ENCODE measurements around the gene MAP4K4. TPM values are rescaled to one million over a fixed set of nuclear protein-coding genes. Genes with fewer than 3 reads are reported as not detected.

Gene MAP4K4
- total and polyA plus RNA-seq, 2 of the 4 experiments (the other 2 are of a cell fraction), result 89.4 to 124 TPM

DNA sequence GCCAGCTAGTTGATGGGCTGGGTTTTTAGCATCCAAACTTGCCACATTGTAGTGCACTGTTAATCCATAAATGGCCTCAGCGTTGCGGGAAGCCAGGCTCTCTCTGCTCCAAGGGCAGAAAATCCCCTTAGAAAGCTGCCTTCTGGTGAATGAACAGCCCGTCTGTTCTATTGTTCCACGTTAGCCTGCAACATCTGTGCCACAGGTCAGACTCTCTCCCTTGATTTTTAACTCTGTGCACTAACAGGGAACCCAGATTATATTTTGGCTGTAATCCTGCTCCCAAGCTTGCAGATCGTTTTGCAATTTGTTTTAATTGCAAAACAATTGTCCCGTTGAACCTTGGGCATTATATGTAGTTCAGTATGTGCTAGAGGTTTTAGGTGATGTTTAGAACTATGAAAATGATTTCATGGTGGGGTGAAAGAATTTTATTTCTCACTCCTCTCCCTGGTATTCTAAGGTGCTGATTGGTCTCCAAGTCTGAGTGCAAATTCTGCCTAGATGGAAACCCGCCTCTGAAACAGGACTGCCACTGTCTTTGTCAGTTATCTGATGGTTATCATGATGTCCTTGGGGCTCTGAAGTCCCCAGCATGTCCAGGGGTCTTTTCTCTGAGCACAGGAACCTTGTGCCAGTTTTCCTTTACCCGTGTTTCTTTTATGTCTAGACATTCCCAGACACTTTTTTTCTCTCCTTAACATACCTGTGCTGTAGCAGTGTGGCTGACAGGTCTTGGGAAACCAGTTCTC, 106.6 kb downstream of the MAP4K4 start:
- Histone ChIP-seq H2BK120ac (ENCODE audit: low read depth, low read length) (no peak overlapping the region), H3K9me3 (ENCODE audit: control insufficient read depth, insufficient read depth, low read length) (no peaks in the 10 kb centered on the region), H2AK9ac (replicated peaks; ENCODE audit: low read depth, low read length, poor library complexity) (peak overlapping the region; percentile 53), H3K18ac (ENCODE audit: low read depth, low read length) (peak overlapping the region; percentile 7; the same call in 1 of the 2 replicates), H4K91ac (ENCODE audit: insufficient read depth, low read depth, low read length) (no peak overlapping the region), H2BK15ac (ENCODE audit: low read depth, low read length) (0 out of 3 replicates have a peak overlapping the region, but pooled peaks have one; percentile 44), H3K79me1 (ENCODE audit: low read depth in 1 of 2, low read length in 2 of 2) (peaks cover 44 to 84% of the 10 kb centered on the region in 2 experiments), H3K14ac (replicated peaks; ENCODE audit: low read depth, low read length) (peak overlapping the region; percentile 67), H3K9me1 (ENCODE audit: insufficient read depth, low read length) (peaks cover 42% of the 10 kb centered on the region), H2AFZ (replicated peaks; ENCODE audit: low read length, poor library complexity) (no peak overlapping the region), H3K4me3 (ENCODE audit: insufficient read depth, low read depth, low read length) (no peak overlapping the region), H4K20me1 (ENCODE audit: insufficient read depth, low read length) (peaks cover 82% of the 10 kb centered on the region), H2BK5ac (ENCODE audit: low read depth, low read length, poor library complexity, severe bottlenecking) (no peak overlapping the region), H3K27ac (ENCODE audit: insufficient read depth, low read length) (no peak overlapping the region), H3K4ac (ENCODE audit: low read depth, low read length) (peak overlapping the region; percentile 61; the same call in 1 of the 2 replicates), H3K36me3 (ENCODE audit: control insufficient read depth, insufficient read depth, low read length) (no peaks in the 10 kb centered on the region; the same call in 1 of the 2 replicates), H2BK20ac (ENCODE audit: low read depth, low read length) (no peak overlapping the region), H4K8ac (ENCODE audit: low read depth in 2 of 2, low read length in 2 of 2) (peak overlapping the region in 1 of 2 experiments; percentile 17; a peak in 1 of 4 replicates), H3K9ac (ENCODE audit: low read depth, low read length) (no peak overlapping the region), H3K27me3 (ENCODE audit: control insufficient read depth, insufficient read depth, low read length) (no peaks in the 10 kb centered on the region), H4K5ac (ENCODE audit: low read depth, low read length) (no peak overlapping the region), H3K23ac (ENCODE audit: low read depth, low read length) (0 out of 2 replicates have a peak overlapping the region, but pooled peaks have one; percentile 35), H3K4me1 (ENCODE audit: control insufficient read depth, insufficient read depth, low read length) (peaks cover 25% of the 10 kb centered on the region), H2AK5ac (ENCODE audit: low read depth, low read length) (peak overlapping the region; percentile 49; the same call in 1 of the 2 replicates), H3K4me2 (ENCODE audit: low read depth, low read length) (no peak overlapping the region), H3K56ac (ENCODE audit: extremely low read depth, insufficient read depth, low read length) (no peak overlapping the region)
- no TSS peak for BruUV-seq (replicated peaks)
- TF ChIP-seq RAD21 (IDR thresholded peaks at IDR 0.05; ENCODE audit: low read length), result no peak
- TF ChIP-seq MAZ (IDR thresholded peaks at IDR 0.05; ENCODE audit: borderline replicate concordance, low read depth, low read length), result no peak
- no peak for TF ChIP-seq RFX5 (IDR thresholded peaks at IDR 0.05; ENCODE audit: low read depth, low read length)
- no peak for TF ChIP-seq SMC3 (IDR thresholded peaks at IDR 0.05; ENCODE audit: low read depth, low read length)
- TF ChIP-seq, protein P1, sequence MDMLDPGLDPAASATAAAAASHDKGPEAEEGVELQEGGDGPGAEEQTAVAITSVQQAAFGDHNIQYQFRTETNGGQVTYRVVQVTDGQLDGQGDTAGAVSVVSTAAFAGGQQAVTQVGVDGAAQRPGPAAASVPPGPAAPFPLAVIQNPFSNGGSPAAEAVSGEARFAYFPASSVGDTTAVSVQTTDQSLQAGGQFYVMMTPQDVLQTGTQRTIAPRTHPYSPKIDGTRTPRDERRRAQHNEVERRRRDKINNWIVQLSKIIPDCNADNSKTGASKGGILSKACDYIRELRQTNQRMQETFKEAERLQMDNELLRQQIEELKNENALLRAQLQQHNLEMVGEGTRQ (IDR thresholded peaks at IDR 0.05; ENCODE audit: low read depth, low read length), result no peak
- no peak for TF ChIP-seq NFE2L2 (IDR thresholded peaks at IDR 0.05; ENCODE audit: low read depth, low read length)
- TF ChIP-seq FOS (IDR thresholded peaks at IDR 0.05; ENCODE audit: low read depth, low read length), result no peak
- no peak for TF ChIP-seq MXI1 (IDR thresholded peaks at IDR 0.05; ENCODE audit: borderline replicate concordance, low read depth, low read length)
- TF ChIP-seq CHD1 (IDR thresholded peaks at IDR 0.05; ENCODE audit: low read depth, low read length), result no peak
- TF ChIP-seq MAFK (IDR thresholded peaks at IDR 0.05; ENCODE audit: low read depth, low read length), result no peak
- no peak for TF ChIP-seq RCOR1 (IDR thresholded peaks at IDR 0.05; ENCODE audit: insufficient replicate concordance, low read length)
- TF ChIP-seq CEBPB (IDR thresholded peaks at IDR 0.05; ENCODE audit: low read depth, low read length), result no peak
- TF ChIP-seq, protein P2, sequence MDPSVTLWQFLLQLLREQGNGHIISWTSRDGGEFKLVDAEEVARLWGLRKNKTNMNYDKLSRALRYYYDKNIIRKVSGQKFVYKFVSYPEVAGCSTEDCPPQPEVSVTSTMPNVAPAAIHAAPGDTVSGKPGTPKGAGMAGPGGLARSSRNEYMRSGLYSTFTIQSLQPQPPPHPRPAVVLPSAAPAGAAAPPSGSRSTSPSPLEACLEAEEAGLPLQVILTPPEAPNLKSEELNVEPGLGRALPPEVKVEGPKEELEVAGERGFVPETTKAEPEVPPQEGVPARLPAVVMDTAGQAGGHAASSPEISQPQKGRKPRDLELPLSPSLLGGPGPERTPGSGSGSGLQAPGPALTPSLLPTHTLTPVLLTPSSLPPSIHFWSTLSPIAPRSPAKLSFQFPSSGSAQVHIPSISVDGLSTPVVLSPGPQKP (IDR thresholded peaks at IDR 0.05; ENCODE audit: borderline replicate concordance, low read depth, low read length), result no peak
- TF ChIP-seq POLR2A (IDR thresholded peaks at IDR 0.05; ENCODE audit: low read depth, low read length), result no peak
- ATAC-seq (ENCODE audit: low read depth) (no peak), DNase-seq (no peak)
- intact Hi-C loops (cut with micrococcal nuclease), result loop anchor here (2.0 kb wide), 1 partner anchor 15 kb away; no protein-coding TSS in a partner anchor
- ChIA-PET POLR2A (ENCODE audit: unreplicated experiment) (no interaction called here), CTCF (interaction anchor here (0.6 kb wide), 1 partner anchor 28 kb away, joined by 3 read pairs; no protein-coding TSS in a partner anchor)
- WGBS, 2 experiments (ENCODE audit: extremely low coverage in 2 of 2, insufficient read length in 1 of 2), result no CpG with 5 or more reads among the region's 8 CpGs
- in situ Hi-C loops (cut with MboI; ENCODE audit: low sequenced_read_pairs), result no loop called here
- dilution Hi-C loops (cut with HindIII; ENCODE audit: low sequenced_read_pairs, unreplicated experiment), result no loop called here
